ENCODE measurements around the gene NECTIN1.

NECTIN1 gene

GRCh38 chr11:119713359-119714040 is 15.5 kb downstream of the NECTIN1 start:
- DNase-seq (ENCODE audit: low read depth in 2 of 2): no peak

- no peak for DNase-seq (ENCODE audit: low read depth in 2 of 2)
Measured at GRCh38 chr11:119712459-119713358, 16.3 kb downstream of the NECTIN1 start.

GRCh38 chr11:119712006-119712405 is 17.0 kb downstream of the NECTIN1 start:
- no peak for DNase-seq (ENCODE audit: low read depth in 2 of 2)

GRCh38 chr11:119711476-119711875 is 17.5 kb downstream of the NECTIN1 start:
- no peak for DNase-seq (ENCODE audit: low read depth in 2 of 2)

- no peak for DNase-seq (ENCODE audit: low read depth in 2 of 2)
Measured at GRCh38 chr11:119710417-119710816, 18.6 kb downstream of the NECTIN1 start.

- no peak for DNase-seq (ENCODE audit: low read depth in 2 of 2)
Measured at GRCh38 chr11:119709638-119710346, 19.2 kb downstream of the NECTIN1 start.

- no peak for DNase-seq (ENCODE audit: low read depth in 2 of 2)
Measured at GRCh38 chr11:119709171-119709570, 19.8 kb downstream of the NECTIN1 start.

- no peak for DNase-seq (ENCODE audit: low read depth in 2 of 2)
Measured at GRCh38 chr11:119708384-119708783, 20.6 kb downstream of the NECTIN1 start.

GRCh38 chr11:119706887-119707286 is 22.1 kb downstream of the NECTIN1 start:
- DNase-seq (ENCODE audit: low read depth in 2 of 2): no peak

GRCh38 chr11:119706029-119706428 is 23.0 kb downstream of the NECTIN1 start:
- DNase-seq (ENCODE audit: low read depth in 2 of 2): no peak

- DNase-seq (ENCODE audit: low read depth in 2 of 2): no peak
Measured at GRCh38 chr11:119705362-119705761, 23.6 kb downstream of the NECTIN1 start.

- DNase-seq (ENCODE audit: low read depth in 2 of 2): no peak
Measured at GRCh38 chr11:119704849-119705248, 24.2 kb downstream of the NECTIN1 start.

- DNase-seq (ENCODE audit: low read depth in 2 of 2): no peak
Measured at GRCh38 chr11:119701591-119702549, 27.1 kb downstream of the NECTIN1 start.

GRCh38 chr11:119700536-119701346 is 28.3 kb downstream of the NECTIN1 start:
- peak in 1 of 2 donors; percentile 14 for DNase-seq (ENCODE audit: low read depth in 2 of 2)

GRCh38 chr11:119700030-119700429 is 29.0 kb downstream of the NECTIN1 start:
- no peak for DNase-seq (ENCODE audit: low read depth in 2 of 2)

GRCh38 chr11:119699227-119699626 is 29.8 kb downstream of the NECTIN1 start:
- DNase-seq (ENCODE audit: low read depth in 2 of 2): no peak

GRCh38 chr11:119697882-119698281 is 31.1 kb downstream of the NECTIN1 start:
- no peak for DNase-seq (ENCODE audit: low read depth in 2 of 2)

GRCh38 chr11:119697445-119697844 is 31.6 kb downstream of the NECTIN1 start:
- DNase-seq (ENCODE audit: low read depth in 2 of 2): no peak

GRCh38 chr11:119696378-119697222 is 32.4 kb downstream of the NECTIN1 start:
- no peak for DNase-seq (ENCODE audit: low read depth in 2 of 2)

All from stimulated activated CD8-positive, alpha-beta memory T cell treated with anti-CD3 and anti-CD28 coated beads, Interleukin-2, amount 100 ng/mL, for 48 hours (primary cell).